K562 (cell line): ENCODE results near the gene GABRA4. TPM values are rescaled to one million over a fixed set of nuclear protein-coding genes. Genes with fewer than 3 reads are reported as not detected.

Experiments
- ATAC-seq: fragments of 200-7000 bp; cut with Tn5 transposase; 3 replicates; pipeline ENCODE4 v1.9.1; 2020; ENCODE audit warnings: moderate library complexity
- BruUV-seq: library from RNA; stranded (reverse); fragments of 400-500 nt; replicated peaks from 2 replicates; lab custom pipeline; 2021; lab: Mats Ljungman, UMichigan
- CTCF ChIA-PET: fragments of 300-600 bp; formaldehyde crosslinking; extraction: SDS; loops from one replicate; lab custom pipeline; 2021; ENCODE audit warnings: low intra/inter-chr PET ratio; lab: Yijun Ruan, JAX
- POLR2A ChIA-PET: fragments of 300-600, 350-650 bp; sonication (Branson Sonifier 250); formaldehyde crosslinking; extraction: SDS; loops from one replicate; lab custom pipeline; 2021; ENCODE audit warnings: antibody characterized with exemption, inconsistent platforms; lab: Yijun Ruan, JAX
- DNase-seq, 4 experiments: peaks; one replicate each; pipeline versions ENCODE4 v3.0.0 to v3.0.0-alpha.2; 2011 to 2018; ENCODE audit warnings: low spot score in 3 of 4, mixed read lengths in 3 of 4; ENCODE audit errors: extremely low read depth in 1 of 4
- FAIRE-seq: peaks from 2 replicates; lab custom pipeline; 2011; peaks lifted over from hg19 to GRCh38; lab: Jason Lieb, UNC
- H2AFZ ChIP-seq: 2 replicates; pipeline ENCODE4 v1.6.0; 2011; ENCODE audit warnings: low read depth, low read length, control low read depth, inconsistent platforms
- H3K27ac ChIP-seq: fragments of 200-600 bp; 3 replicates; pipeline ENCODE4 v1.8.0; 2011; ENCODE audit warnings: low read depth, mild to moderate bottlenecking, control low read depth, inconsistent platforms, low read length, moderate library complexity, mixed read lengths; ENCODE audit errors: extremely low read depth
- H3K27me3 ChIP-seq, 2 experiments: fragments of 300-600 bp in 1 of 2; 2 replicates in 1 of 2; 3 replicates in 1 of 2; pipeline versions ENCODE4 v1.6.0 to v1.8.0; 2011; ENCODE audit warnings: inconsistent platforms in 2 of 2, low read length in 2 of 2, mild to moderate bottlenecking in 1 of 2, mixed read lengths in 1 of 2, moderate library complexity in 1 of 2; ENCODE audit not compliant: control insufficient read depth in 2 of 2, insufficient read depth in 2 of 2
- H3K36me3 ChIP-seq: fragments of 300-600 bp; 3 replicates; pipeline ENCODE4 v1.8.0; 2011; ENCODE audit warnings: mild to moderate bottlenecking, low read length, inconsistent platforms; ENCODE audit not compliant: control insufficient read depth, insufficient read depth
- H3K4me1 ChIP-seq, 2 experiments: fragments of 200-600 bp in 1 of 2; replicated peaks in 1 of 2; 2 replicates in 1 of 2; 3 replicates in 1 of 2; pipeline versions ENCODE4 v1.5.1 to v1.8.0; 2011; ENCODE audit warnings: inconsistent platforms in 2 of 2, low read length in 2 of 2, mild to moderate bottlenecking in 1 of 2, mixed read lengths in 1 of 2, moderate library complexity in 1 of 2; ENCODE audit not compliant: control insufficient read depth in 2 of 2, insufficient read depth in 2 of 2
- H3K4me2 ChIP-seq: 2 replicates; pipeline ENCODE4 v1.6.1; 2011; ENCODE audit warnings: low read length, control low read depth, inconsistent platforms, mixed read lengths; ENCODE audit not compliant: insufficient read depth
- H3K4me3 ChIP-seq: fragments of 200-600 bp; sonication (generic), shearing (Covaris generic); 2 replicates; pipeline ENCODE4 v1.5.1; 2016; ENCODE audit warnings: control low read depth, inconsistent platforms
- H3K79me2 ChIP-seq: fragments of 200-600 bp; 3 replicates; pipeline ENCODE4 v1.8.0; 2011; ENCODE audit warnings: low read length, inconsistent platforms; ENCODE audit not compliant: control insufficient read depth, insufficient read depth
- H3K9ac ChIP-seq, 2 experiments: 2 replicates each; pipeline versions ENCODE4 v1.6.0 to v1.6.1; 2011; ENCODE audit warnings: low read depth in 2 of 2, low read length in 2 of 2, control low read depth in 1 of 2, inconsistent platforms in 1 of 2, mild to moderate bottlenecking in 1 of 2, mixed read lengths in 1 of 2; ENCODE audit not compliant: insufficient read depth in 1 of 2
- H3K9me1 ChIP-seq: one replicate; pipeline ENCODE4 v1.6.0; 2011; ENCODE audit warnings: inconsistent platforms, mild to moderate bottlenecking, low read length, moderate library complexity; ENCODE audit not compliant: control insufficient read depth, insufficient read depth
- H3K9me3 ChIP-seq: replicated peaks from 2 replicates; pipeline ENCODE4 v1.5.1; 2011; ENCODE audit warnings: low read depth, low read length, inconsistent platforms; ENCODE audit not compliant: control insufficient read depth, insufficient read depth
- H4K20me1 ChIP-seq: replicated peaks from 2 replicates; pipeline ENCODE4 v1.6.1; 2011; ENCODE audit warnings: low read length, inconsistent platforms, mixed read lengths; ENCODE audit not compliant: control insufficient read depth, insufficient read depth
- BCOR ChIP-seq: fragments of 450-650 bp; IDR thresholded peaks from 2 replicates; pipeline ENCODE4 v1.6.1; 2016
- BMI1 ChIP-seq: fragments of 150-350 bp; IDR thresholded peaks from 2 replicates; pipeline ENCODE4 v1.6.1; 2014; ENCODE audit warnings: low read length
- BRD4 ChIP-seq: fragments of 200-600 bp; sonication (generic); IDR thresholded peaks from 2 replicates; pipeline ENCODE4 v1.6.1; 2017; ENCODE audit warnings: inconsistent platforms
- CREBBP ChIP-seq: IDR thresholded peaks from one replicate; pipeline ENCODE4 v1.6.1; 2012; ENCODE audit warnings: low read depth, mild to moderate bottlenecking, control low read depth, inconsistent platforms, low read length
- DACH1 ChIP-seq: fragments of 450-650 bp; IDR thresholded peaks from 2 replicates; pipeline ENCODE4 v1.6.1; 2018; ENCODE audit not compliant: partially characterized antibody
- HDAC8 ChIP-seq: fragments of 450-650 bp; IDR thresholded peaks from 2 replicates; pipeline ENCODE4 v1.6.1; 2016; ENCODE audit warnings: mild to moderate bottlenecking, missing genetic modification characterization, moderate library complexity, missing compliant biosample characterization
- NFATC3 ChIP-seq: fragments of 450-650 bp; IDR thresholded peaks from 2 replicates; pipeline ENCODE4 v1.6.1; 2017; ENCODE audit warnings: mild to moderate bottlenecking
- SAP30 ChIP-seq: fragments of 200-600 bp; sonication (generic); IDR thresholded peaks from 2 replicates; pipeline ENCODE4 v1.6.1; 2012; ENCODE audit warnings: borderline replicate concordance, low read depth, mild to moderate bottlenecking, moderate library complexity, low read length, control low read depth, inconsistent platforms; ENCODE audit not compliant: insufficient read depth, poor library complexity, severe bottlenecking
- TBP ChIP-seq: optimal IDR thresholded peaks from 2 replicates; pipeline ENCODE3; 2011; ENCODE audit warnings: low read depth, low read length, improper control_type of control experiment
- ZBTB43 ChIP-seq: sonication (generic); formaldehyde crosslinking; IDR thresholded peaks from 2 replicates; pipeline ENCODE4 v1.8.0; 2023; ENCODE audit warnings: mild to moderate bottlenecking, missing genetic modification reagents
- ZNF143 ChIP-seq: sonication (generic); formaldehyde crosslinking; IDR thresholded peaks from 2 replicates; pipeline ENCODE4 v1.9.0; 2022; ENCODE audit warnings: mild to moderate bottlenecking, missing genetic modification reagents
- ZNF184 ChIP-seq: sonication (generic); formaldehyde crosslinking; IDR thresholded peaks from 2 replicates; pipeline ENCODE4 v1.5.0; 2020; ENCODE audit warnings: missing genetic modification reagents
- ZNF212 ChIP-seq: fragments of 450-650 bp; formaldehyde crosslinking; IDR thresholded peaks from 2 replicates; pipeline ENCODE4 v1.4.0; 2020; ENCODE audit warnings: mild to moderate bottlenecking
- ZNF224 ChIP-seq: sonication (generic); formaldehyde crosslinking; IDR thresholded peaks from 2 replicates; pipeline ENCODE4 v1.8.0; 2022; ENCODE audit warnings: mild to moderate bottlenecking, missing genetic modification reagents
- ZNF79 ChIP-seq: fragments of 250-450 bp; sonication (Bioruptor Pico); IDR thresholded peaks from 2 replicates; pipeline ENCODE4 v1.4.0; 2020; ENCODE audit warnings: low read depth, mild to moderate bottlenecking, moderate library complexity
- WGBS: fragments of 100-300 bp; shearing (Covaris generic); methylation state at CpG from one replicate; pipeline ENCODE4 v1.1.6; 2016; ENCODE audit warnings: low coverage, mixed read lengths; ENCODE audit not compliant: insufficient coverage; ENCODE audit errors: missing lambda C conversion rate; 5-methylcytosine and 5-hydroxymethylcytosine counted together
- in situ Hi-C: fragments of 300-500 bp; cut with MboI; formaldehyde crosslinking; loops from 4 replicates; pipeline ENCODE4 v1.15.0; 2018; ENCODE audit warnings: inconsistent platforms, mixed read lengths
- intact Hi-C: fragments of 100-400 bp; cut with micrococcal nuclease; formaldehyde crosslinking; loops from 2 replicates; pipeline ENCODE4 v1.14.2; 2022
- polyA plus RNA-seq, 8 experiments: library from polyadenylated mRNA; depleted of rRNA in 4 of 8; stranded (reverse) in 5 of 8; unstranded in 3 of 8; fragments of >200 nt; fragmentation: Nextera tagmentation in 2 of 8; fragmentation: Illumina TruSeq in 1 of 8; extraction: Ambion mirVana in 2 of 8; extraction: Trizol in 1 of 8; gene quantifications; 2 replicates each; pipeline versions ENCODE4 v1.2.1 to v1.2.3, GENCODE V29; 2011 to 2014; ENCODE audit warnings: inconsistent platforms in 1 of 8, missing spikeins in 1 of 8
- total RNA-seq, 7 experiments: library from RNA; depleted of rRNA in 6 of 7; stranded (reverse); fragments of >200 nt in 6 of 7; fragmentation: Illumina TruSeq in 2 of 7; extraction: Trizol in 2 of 7; gene quantifications; 2 replicates each; pipeline versions ENCODE4 v1.2.1 to v1.2.3, GENCODE V29; 2011 to 2021; ENCODE audit warnings: low replicate concordance in 1 of 7
- TF ChIP-seq, protein P1 (sequence below), 2 experiments: IDR thresholded peaks; 2 replicates each; pipeline ENCODE4 v1.6.1; 2012; ENCODE audit warnings: improper control_type of control experiment in 2 of 2, low read depth in 2 of 2, low read length in 2 of 2, borderline replicate concordance in 1 of 2
- TF ChIP-seq, protein P2 (sequence below), 2 experiments: fragments of 450-650 bp; IDR thresholded peaks; 2 replicates each; pipeline ENCODE4 v1.6.1; 2018; ENCODE audit warnings: mild to moderate bottlenecking in 2 of 2, low read depth in 1 of 2; ENCODE audit not compliant: partially characterized antibody in 2 of 2

GABRA4 gene
- total and polyA plus RNA-seq, 9 of the 15 experiments (the other 6 are each of a cell fraction or from before 2014, with no cell fraction given), result not detected

GRCh38 chr4:46937493-46937892 is 55.9 kb downstream of the GABRA4 start:
- 8% methylated on average over 1 of the region's 1 CpG for WGBS
- POLR2A ChIA-PET, result no interaction called here
- intact Hi-C loops, result no loop called here

More at GRCh38 chr4:46937493-46937892, 55.9 kb downstream of the GABRA4 start:
- CTCF ChIA-PET, result no interaction called here
- no peak overlapping the region for H3K9ac ChIP-seq
- ATAC-seq (no peak), FAIRE-seq (no peak), DNase-seq (no peak)
- no TSS peak for BruUV-seq
- no peak overlapping the region for H3K27ac ChIP-seq
- no peaks in the 10 kb centered on the region for H3K9me3 ChIP-seq
- no peaks in the 10 kb centered on the region for H3K9me1 ChIP-seq
- no peaks in the 10 kb centered on the region for H3K79me2 ChIP-seq
- H3K36me3 ChIP-seq, result no peaks in the 10 kb centered on the region
- no peaks in the 10 kb centered on the region for H3K4me1 ChIP-seq
- no peaks in the 10 kb centered on the region for H3K27me3 ChIP-seq
- no peak overlapping the region for H3K4me3 ChIP-seq
- H3K4me2 ChIP-seq, result no peak overlapping the region
- H4K20me1 ChIP-seq, result no peaks in the 10 kb centered on the region
- in situ Hi-C loops, result no loop called here
- no peak for TF ChIP-seq BMI1
- no peak for TF ChIP-seq ZNF212 (CRISPR knock-in tag)
- TF ChIP-seq ZNF79 (CRISPR knock-in tag), result no peak
- TF ChIP-seq ZBTB43, result no peak
- no peak for TF ChIP-seq BCOR
- no peak for TF ChIP-seq ZNF143 (CRISPR knock-in tag)
- TF ChIP-seq ZNF224 (CRISPR knock-in tag), result no peak
- TF ChIP-seq NFATC3, result no peak
- TF ChIP-seq SAP30, result no peak
- TF ChIP-seq TBP, result no peak
- TF ChIP-seq, protein P1, sequence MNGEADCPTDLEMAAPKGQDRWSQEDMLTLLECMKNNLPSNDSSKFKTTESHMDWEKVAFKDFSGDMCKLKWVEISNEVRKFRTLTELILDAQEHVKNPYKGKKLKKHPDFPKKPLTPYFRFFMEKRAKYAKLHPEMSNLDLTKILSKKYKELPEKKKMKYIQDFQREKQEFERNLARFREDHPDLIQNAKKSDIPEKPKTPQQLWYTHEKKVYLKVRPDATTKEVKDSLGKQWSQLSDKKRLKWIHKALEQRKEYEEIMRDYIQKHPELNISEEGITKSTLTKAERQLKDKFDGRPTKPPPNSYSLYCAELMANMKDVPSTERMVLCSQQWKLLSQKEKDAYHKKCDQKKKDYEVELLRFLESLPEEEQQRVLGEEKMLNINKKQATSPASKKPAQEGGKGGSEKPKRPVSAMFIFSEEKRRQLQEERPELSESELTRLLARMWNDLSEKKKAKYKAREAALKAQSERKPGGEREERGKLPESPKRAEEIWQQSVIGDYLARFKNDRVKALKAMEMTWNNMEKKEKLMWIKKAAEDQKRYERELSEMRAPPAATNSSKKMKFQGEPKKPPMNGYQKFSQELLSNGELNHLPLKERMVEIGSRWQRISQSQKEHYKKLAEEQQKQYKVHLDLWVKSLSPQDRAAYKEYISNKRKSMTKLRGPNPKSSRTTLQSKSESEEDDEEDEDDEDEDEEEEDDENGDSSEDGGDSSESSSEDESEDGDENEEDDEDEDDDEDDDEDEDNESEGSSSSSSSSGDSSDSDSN (IDR thresholded peaks at IDR 0.05; ENCODE audit: borderline replicate concordance in 1 of 2, low read depth in 2 of 2, low read length in 2 of 2), result no peak
- no peak for TF ChIP-seq HDAC8 (tag)
- TF ChIP-seq ZNF184 (CRISPR knock-in tag), result no peak
- no peak for TF ChIP-seq BRD4
- TF ChIP-seq CREBBP, result no peak
- TF ChIP-seq DACH1, result no peak
- TF ChIP-seq, protein P2, sequence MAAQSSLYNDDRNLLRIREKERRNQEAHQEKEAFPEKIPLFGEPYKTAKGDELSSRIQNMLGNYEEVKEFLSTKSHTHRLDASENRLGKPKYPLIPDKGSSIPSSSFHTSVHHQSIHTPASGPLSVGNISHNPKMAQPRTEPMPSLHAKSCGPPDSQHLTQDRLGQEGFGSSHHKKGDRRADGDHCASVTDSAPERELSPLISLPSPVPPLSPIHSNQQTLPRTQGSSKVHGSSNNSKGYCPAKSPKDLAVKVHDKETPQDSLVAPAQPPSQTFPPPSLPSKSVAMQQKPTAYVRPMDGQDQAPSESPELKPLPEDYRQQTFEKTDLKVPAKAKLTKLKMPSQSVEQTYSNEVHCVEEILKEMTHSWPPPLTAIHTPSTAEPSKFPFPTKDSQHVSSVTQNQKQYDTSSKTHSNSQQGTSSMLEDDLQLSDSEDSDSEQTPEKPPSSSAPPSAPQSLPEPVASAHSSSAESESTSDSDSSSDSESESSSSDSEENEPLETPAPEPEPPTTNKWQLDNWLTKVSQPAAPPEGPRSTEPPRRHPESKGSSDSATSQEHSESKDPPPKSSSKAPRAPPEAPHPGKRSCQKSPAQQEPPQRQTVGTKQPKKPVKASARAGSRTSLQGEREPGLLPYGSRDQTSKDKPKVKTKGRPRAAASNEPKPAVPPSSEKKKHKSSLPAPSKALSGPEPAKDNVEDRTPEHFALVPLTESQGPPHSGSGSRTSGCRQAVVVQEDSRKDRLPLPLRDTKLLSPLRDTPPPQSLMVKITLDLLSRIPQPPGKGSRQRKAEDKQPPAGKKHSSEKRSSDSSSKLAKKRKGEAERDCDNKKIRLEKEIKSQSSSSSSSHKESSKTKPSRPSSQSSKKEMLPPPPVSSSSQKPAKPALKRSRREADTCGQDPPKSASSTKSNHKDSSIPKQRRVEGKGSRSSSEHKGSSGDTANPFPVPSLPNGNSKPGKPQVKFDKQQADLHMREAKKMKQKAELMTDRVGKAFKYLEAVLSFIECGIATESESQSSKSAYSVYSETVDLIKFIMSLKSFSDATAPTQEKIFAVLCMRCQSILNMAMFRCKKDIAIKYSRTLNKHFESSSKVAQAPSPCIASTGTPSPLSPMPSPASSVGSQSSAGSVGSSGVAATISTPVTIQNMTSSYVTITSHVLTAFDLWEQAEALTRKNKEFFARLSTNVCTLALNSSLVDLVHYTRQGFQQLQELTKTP (IDR thresholded peaks at IDR 0.05; ENCODE audit: low read depth in 1 of 2, partially characterized antibody in 2 of 2), result no peak
- no peak overlapping the region for H2AFZ ChIP-seq
